H9 (cell line): ENCODE data around the gene GFPT1. TPM values are rescaled to one million over a fixed set of nuclear protein-coding genes. Genes with fewer than 3 reads are reported as not detected.

Experiments
- DNase-seq: peaks from one replicate; pipeline ENCODE4 v3.0.0-alpha.2; 2017
- H2AFZ ChIP-seq: one replicate; pipeline ENCODE4 v1.6.1; 2013; ENCODE audit warnings: mild to moderate bottlenecking, low read length, control low read depth, moderate library complexity
- H2AK5ac ChIP-seq: 2 replicates; pipeline ENCODE4 v1.6.1; 2013; ENCODE audit warnings: low read length, control low read depth, mixed read lengths; ENCODE audit not compliant: insufficient read length
- H2BK120ac ChIP-seq: one replicate; pipeline ENCODE4 v1.6.1; 2013; ENCODE audit warnings: low read depth, mild to moderate bottlenecking, low read length, control low read depth, inconsistent platforms; ENCODE audit not compliant: poor library complexity, severe bottlenecking
- H2BK12ac ChIP-seq: 2 replicates; pipeline ENCODE4 v1.6.1; 2013; ENCODE audit warnings: low read length, control low read depth, mixed read lengths, low read depth; ENCODE audit not compliant: insufficient read length
- H2BK15ac ChIP-seq: 2 replicates; pipeline ENCODE4 v1.6.1; 2013; ENCODE audit warnings: low read depth, low read length, control low read depth
- H2BK20ac ChIP-seq: one replicate; pipeline ENCODE4 v1.6.1; 2013; ENCODE audit warnings: low read depth, mild to moderate bottlenecking, low read length, control low read depth, inconsistent platforms; ENCODE audit not compliant: poor library complexity, severe bottlenecking
- H2BK5ac ChIP-seq: 2 replicates; pipeline ENCODE4 v1.6.1; 2013; ENCODE audit warnings: low read length, control low read depth, mixed read lengths; ENCODE audit not compliant: insufficient read length
- H3K14ac ChIP-seq: 2 replicates; pipeline ENCODE4 v1.6.1; 2013; ENCODE audit warnings: low read length, control low read depth; ENCODE audit not compliant: insufficient read depth
- H3K18ac ChIP-seq: 2 replicates; pipeline ENCODE4 v1.6.1; 2013; ENCODE audit warnings: low read depth, mild to moderate bottlenecking, mixed read lengths, low read length, control low read depth; ENCODE audit not compliant: insufficient read length
- H3K23ac ChIP-seq: 2 replicates; pipeline ENCODE4 v1.6.1; 2013; ENCODE audit warnings: low read length, control low read depth, mixed read lengths, low read depth; ENCODE audit not compliant: insufficient read length
- H3K23me2 ChIP-seq: 2 replicates; pipeline ENCODE4 v1.6.1; 2013; ENCODE audit warnings: low read depth, mild to moderate bottlenecking, mixed read lengths, low read length, control low read depth; ENCODE audit not compliant: insufficient read length, poor library complexity, severe bottlenecking
- H3K27ac ChIP-seq: 2 replicates; pipeline ENCODE4 v1.5.1; 2013; ENCODE audit warnings: low read length, control low read depth, mixed read lengths, low read depth; ENCODE audit not compliant: insufficient read length
- H3K27me3 ChIP-seq: 2 replicates; pipeline ENCODE4 v1.6.1; 2013; ENCODE audit warnings: low read length, control low read depth, inconsistent platforms; ENCODE audit not compliant: insufficient read depth
- H3K4ac ChIP-seq: 2 replicates; pipeline ENCODE4 v1.6.1; 2013; ENCODE audit warnings: low read depth, mild to moderate bottlenecking, control low read depth, inconsistent platforms, low read length, moderate library complexity
- H3K4me1 ChIP-seq: 2 replicates; pipeline ENCODE4 v1.6.1; 2013; ENCODE audit warnings: low read length, control low read depth, inconsistent platforms; ENCODE audit not compliant: insufficient read depth
- H3K4me2 ChIP-seq: 2 replicates; pipeline ENCODE4 v1.6.1; 2013; ENCODE audit warnings: low read length, control low read depth, mixed read lengths; ENCODE audit not compliant: insufficient read length, insufficient read depth
- H3K56ac ChIP-seq: 2 replicates; pipeline ENCODE4 v1.6.1; 2013; ENCODE audit warnings: low read depth, mild to moderate bottlenecking, mixed read lengths, low read length, control low read depth; ENCODE audit not compliant: insufficient read length
- H3K79me1 ChIP-seq: 2 replicates; pipeline ENCODE4 v1.6.1; 2013; ENCODE audit warnings: low read depth, mild to moderate bottlenecking, moderate library complexity, low read length, control low read depth, inconsistent platforms; ENCODE audit not compliant: insufficient read depth, poor library complexity, severe bottlenecking
- H3K79me2 ChIP-seq: 2 replicates; pipeline ENCODE4 v1.6.1; 2013; ENCODE audit warnings: low read length, control low read depth, inconsistent platforms; ENCODE audit not compliant: insufficient read depth
- H3K9ac ChIP-seq: 2 replicates; pipeline ENCODE4 v1.6.1; 2013; ENCODE audit warnings: low read length, control low read depth, mixed read lengths; ENCODE audit not compliant: insufficient read length; ENCODE audit errors: extremely low read depth
- H3K9me3 ChIP-seq: one replicate; pipeline ENCODE4 v1.6.1; 2013; ENCODE audit warnings: low read depth, low read length, inconsistent platforms; ENCODE audit not compliant: control insufficient read depth
- H3T11ph ChIP-seq: one replicate; pipeline ENCODE4 v1.6.1; 2013; ENCODE audit warnings: mild to moderate bottlenecking, low read length, control low read depth, inconsistent platforms
- H4K20me1 ChIP-seq: one replicate; pipeline ENCODE4 v1.6.1; 2013; ENCODE audit not compliant: control insufficient read depth, insufficient read length, insufficient read depth
- H4K5ac ChIP-seq: 2 replicates; pipeline ENCODE4 v1.6.1; 2013; ENCODE audit warnings: low read depth, mild to moderate bottlenecking, mixed read lengths, low read length, control low read depth; ENCODE audit not compliant: insufficient read length
- H4K8ac ChIP-seq: replicated peaks from 2 replicates; pipeline ENCODE4 v1.6.1; 2013; ENCODE audit warnings: low read length, control low read depth, mixed read lengths, low read depth; ENCODE audit not compliant: insufficient read length
- H4K91ac ChIP-seq: 2 replicates; pipeline ENCODE4 v1.6.1; 2013; ENCODE audit warnings: low read depth, mild to moderate bottlenecking, moderate library complexity, mixed read lengths, low read length, control low read depth; ENCODE audit not compliant: insufficient read length
- H3K27ac Mint-ChIP-seq, 3 experiments: 2 replicates in 2 of 3; 3 replicates in 1 of 3; pipeline ENCODE4 v1.8.0; 2020 to 2021; ENCODE audit warnings: mixed read lengths in 3 of 3, mild to moderate bottlenecking in 1 of 3, moderate library complexity in 1 of 3
- H3K27me3 Mint-ChIP-seq: 2 replicates; pipeline ENCODE4 v1.8.0; 2021; ENCODE audit warnings: low read depth, mild to moderate bottlenecking, moderate library complexity, mixed read lengths
- H3K36me3 Mint-ChIP-seq, 3 experiments: 2 replicates in 2 of 3; 3 replicates in 1 of 3; pipeline ENCODE4 v1.8.0; 2020 to 2021; ENCODE audit warnings: low read depth in 3 of 3, mixed read lengths in 3 of 3; ENCODE audit not compliant: insufficient read depth in 1 of 3
- H3K4me1 Mint-ChIP-seq, 2 experiments: 2 replicates each; pipeline ENCODE4 v1.8.0; 2020; ENCODE audit warnings: mixed read lengths in 2 of 2
- H3K4me3 Mint-ChIP-seq, 2 experiments: 2 replicates in 1 of 2; 3 replicates in 1 of 2; pipeline ENCODE4 v1.8.0; 2020 to 2021; ENCODE audit warnings: mild to moderate bottlenecking in 2 of 2, mixed read lengths in 2 of 2, moderate library complexity in 1 of 2
- H3K9me3 Mint-ChIP-seq, 2 experiments: 2 replicates in 1 of 2; 3 replicates in 1 of 2; pipeline ENCODE4 v1.8.0; 2020; ENCODE audit warnings: mild to moderate bottlenecking in 2 of 2, mixed read lengths in 2 of 2, moderate library complexity in 1 of 2
- CTCF ChIP-seq: fragments of 200-600 bp; sonication (generic); conservative IDR thresholded peaks from 3 replicates; pipeline ENCODE4 v1.8.0; 2021; ENCODE audit warnings: antibody characterized with exemption, mild to moderate bottlenecking
- WGBS: extraction: QIAGEN DNeasy Blood & Tissue Kit; methylation state at CpG from one replicate; pipeline ENCODE4 v1.1.7; 2013; ENCODE audit warnings: missing lambda C conversion rate, low lambda C conversion rate, mixed read lengths; ENCODE audit not compliant: insufficient read length; ENCODE audit errors: extremely low coverage; 5-methylcytosine and 5-hydroxymethylcytosine counted together
- total RNA-seq: library from RNA; stranded (reverse); gene quantifications from 2 replicates; pipeline ENCODE4 v1.2.1, GENCODE V29; 2021

The GFPT1 gene
- total RNA-seq, 1 experiment from 2014 or later, result 84.4 TPM

- Histone ChIP-seq H2BK5ac (no peak overlapping the region), H3K14ac (no peak overlapping the region), H3K4me1 (no peaks in the 10 kb centered on the region), H3K27me3 (no peaks in the 10 kb centered on the region), H2BK20ac (no peak overlapping the region), H3K56ac (no peak overlapping the region), H3K9ac (no peak overlapping the region), H3K27ac (no peak overlapping the region), H3K79me2 (peaks cover 3% of the 10 kb centered on the region; the same call in 1 of the 2 replicates), H3K9me3 (no peaks in the 10 kb centered on the region), H3K23ac (no peak overlapping the region), H3K79me1 (peaks cover 3% of the 10 kb centered on the region), H4K91ac (no peak overlapping the region), H2BK15ac (no peak overlapping the region), H3K4ac (no peak overlapping the region), H2BK120ac (no peak overlapping the region), H3K23me2 (no peaks in the 10 kb centered on the region), H2AK5ac (no peak overlapping the region), H3K4me2 (no peak overlapping the region), H4K20me1 (no peaks in the 10 kb centered on the region), H3K18ac (no peak overlapping the region), H2BK12ac (no peak overlapping the region), H2AFZ (no peak overlapping the region), H4K8ac (no peak overlapping the region), H4K5ac (no peak overlapping the region), H3T11ph (no peak overlapping the region)
- no peak for DNase-seq
- Mint-ChIP-seq H3K27me3 (no peaks in the 10 kb centered on the region), H3K27ac (no peak overlapping the region; a peak in 1 of 7 replicates), H3K9me3 (no peaks in the 10 kb centered on the region), H3K4me3 (no peak overlapping the region), H3K4me1 (peaks cover 5 to 7% of the 10 kb centered on the region in 2 experiments; a peak in 3 of 4 replicates), H3K36me3 (peaks cover 12 to 23% (median 20%) of the 10 kb centered on the region in 3 experiments; a peak in 6 of 7 replicates)
- peak; percentile 87 for TF ChIP-seq CTCF
- WGBS, result no CpG with 5 or more reads among the region's 8 CpGs
Measured at GRCh38 chr2:69375494-69376353, 11.3 kb downstream of the GFPT1 start.
